Activated B cell treated with CpG ODN at 0.5 μM for 24 hours (primary cell): ENCODE measurements around the gene DNAJC11. TPM values are rescaled to one million over a fixed set of nuclear protein-coding genes. Genes with fewer than 3 reads are reported as not detected.
"Not testable (repeated sequence)": the region's sequence is repeated elsewhere in the genome, so short reads cannot be mapped to it uniquely, and the experiment has no call there.

ENCODE experiments used
- ATAC-seq: fragments of 200-7000 bp; cut with Tn5 transposase; one replicate; pipeline ENCODE4 v1.10.0; 2021; ENCODE audit warnings: low read depth, mild to moderate bottlenecking, moderate library complexity
- CTCF ChIA-PET: fragments of 350-600 bp; sonication (Branson Sonifier 250); formaldehyde crosslinking; loops from one replicate; lab custom pipeline; 2021; ENCODE audit warnings: antibody characterized with exemption; lab: Charles Lee
- POLR2A ChIA-PET: fragments of 350-600 bp; sonication (Branson Sonifier 250); formaldehyde crosslinking; loops from one replicate; lab custom pipeline; 2021; ENCODE audit warnings: antibody characterized with exemption; lab: Charles Lee
- DNase-seq: peaks from one replicate; pipeline ENCODE4 v3.0.0; 2022
- H3K27ac Mint-ChIP-seq: one replicate; pipeline ENCODE4 v1.8.0; 2020; ENCODE audit warnings: mixed read lengths
- H3K27me3 Mint-ChIP-seq: one replicate; pipeline ENCODE4 v1.8.0; 2021; ENCODE audit warnings: mixed read lengths
- H3K36me3 Mint-ChIP-seq: one replicate; pipeline ENCODE4 v1.8.0; 2021; ENCODE audit warnings: low read depth, mixed read lengths
- H3K4me1 Mint-ChIP-seq: one replicate; pipeline ENCODE4 v1.8.0; 2021; ENCODE audit warnings: mixed read lengths
- H3K4me3 Mint-ChIP-seq: one replicate; pipeline ENCODE4 v1.8.0; 2020; ENCODE audit warnings: mild to moderate bottlenecking, mixed read lengths
- H3K9me3 Mint-ChIP-seq: one replicate; pipeline ENCODE4 v1.8.0; 2020; ENCODE audit warnings: mixed read lengths
- intact Hi-C: fragments of 100-400 bp; cut with micrococcal nuclease; formaldehyde crosslinking; loops from one replicate; pipeline ENCODE4 v1.15.1; 2024
- total RNA-seq: library from RNA; stranded (reverse); gene quantifications from 2 replicates; pipeline ENCODE4 v1.2.3, GENCODE V29; 2022
- TF ChIP-seq, protein P1 (sequence below): fragments of 200-600 bp; IDR thresholded peaks from one replicate; pipeline ENCODE4 v1.8.0; 2022; ENCODE audit warnings: antibody characterized with exemption, mild to moderate bottlenecking

Gene DNAJC11
- total RNA-seq, 1 donor from 2014 or later: 65.6 TPM

- CTCF ChIA-PET: interaction anchor here (1.0 kb wide), 1 partner anchor 52 kb away, joined by 3 read pairs; no protein-coding TSS in a partner anchor
- POLR2A ChIA-PET: interaction anchor here (0.6 to 1.3 kb wide), 3 partner anchors 42 to 904 kb away, joined by 4 to 8 read pairs (median 6); partner anchors contain the start of genes CAMTA1 and DNAJC11
- peak; percentile 16 for DNase-seq
- no peak overlapping the region for H3K27ac Mint-ChIP-seq
- intact Hi-C loops: loop anchor here (5.0 kb wide), 1 partner anchor 39 kb away; no protein-coding TSS in a partner anchor
- TF ChIP-seq, protein P1, sequence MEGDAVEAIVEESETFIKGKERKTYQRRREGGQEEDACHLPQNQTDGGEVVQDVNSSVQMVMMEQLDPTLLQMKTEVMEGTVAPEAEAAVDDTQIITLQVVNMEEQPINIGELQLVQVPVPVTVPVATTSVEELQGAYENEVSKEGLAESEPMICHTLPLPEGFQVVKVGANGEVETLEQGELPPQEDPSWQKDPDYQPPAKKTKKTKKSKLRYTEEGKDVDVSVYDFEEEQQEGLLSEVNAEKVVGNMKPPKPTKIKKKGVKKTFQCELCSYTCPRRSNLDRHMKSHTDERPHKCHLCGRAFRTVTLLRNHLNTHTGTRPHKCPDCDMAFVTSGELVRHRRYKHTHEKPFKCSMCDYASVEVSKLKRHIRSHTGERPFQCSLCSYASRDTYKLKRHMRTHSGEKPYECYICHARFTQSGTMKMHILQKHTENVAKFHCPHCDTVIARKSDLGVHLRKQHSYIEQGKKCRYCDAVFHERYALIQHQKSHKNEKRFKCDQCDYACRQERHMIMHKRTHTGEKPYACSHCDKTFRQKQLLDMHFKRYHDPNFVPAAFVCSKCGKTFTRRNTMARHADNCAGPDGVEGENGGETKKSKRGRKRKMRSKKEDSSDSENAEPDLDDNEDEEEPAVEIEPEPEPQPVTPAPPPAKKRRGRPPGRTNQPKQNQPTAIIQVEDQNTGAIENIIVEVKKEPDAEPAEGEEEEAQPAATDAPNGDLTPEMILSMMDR: no peak
- peaks cover 12% of the 10 kb centered on the region for H3K4me1 Mint-ChIP-seq
- no peaks in the 10 kb centered on the region for H3K36me3 Mint-ChIP-seq
- H3K9me3 Mint-ChIP-seq: no peaks in the 10 kb centered on the region
- ATAC-seq: peak; percentile 50
- H3K4me3 Mint-ChIP-seq: no peak overlapping the region
- peaks cover 7% of the 10 kb centered on the region for H3K27me3 Mint-ChIP-seq
Measured at GRCh38 chr1:6743189-6744101, 41.8 kb upstream of the DNAJC11 start.

DNA sequence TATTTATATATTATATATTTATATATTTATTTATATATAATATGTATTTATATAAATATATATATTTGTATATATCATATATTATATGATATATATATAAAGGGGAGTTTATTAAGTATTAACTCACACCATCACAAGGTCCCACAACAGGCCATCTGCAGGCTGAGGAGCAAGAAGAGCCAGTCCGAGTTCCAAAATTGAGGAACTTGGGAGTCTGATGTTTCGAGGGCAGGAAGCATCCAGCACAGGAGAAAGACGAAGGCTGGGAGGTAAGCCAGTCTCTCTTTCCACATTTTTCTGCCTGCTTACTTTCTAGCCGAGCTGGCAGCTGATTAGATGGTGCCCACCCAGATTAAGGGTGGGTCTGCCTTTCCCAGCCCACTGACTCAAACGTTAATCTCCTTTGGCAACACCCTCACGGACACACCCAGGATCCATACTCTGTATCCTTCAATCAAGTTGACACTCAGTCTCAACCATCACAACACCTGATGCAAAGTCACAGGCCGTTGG lies 41.1 kb upstream of the DNAJC11 start:
- H3K27me3 Mint-ChIP-seq, CTCF ChIA-PET, DNase-seq, H3K9me3 Mint-ChIP-seq, H3K36me3 Mint-ChIP-seq, ATAC-seq, H3K27ac Mint-ChIP-seq, H3K4me3 Mint-ChIP-seq: not testable (repeated sequence)
- intact Hi-C loops: loop anchor here (5.0 kb wide), 1 partner anchor 40 kb away; no protein-coding TSS in a partner anchor
- peaks cover 12% of the 10 kb centered on the region for H3K4me1 Mint-ChIP-seq
- POLR2A ChIA-PET: interaction anchor here (1.3 kb wide), 1 partner anchor 42 kb away, joined by 8 read pairs; the partner anchor contains the start of gene CAMTA1

GRCh38 chr1:6738987-6739676 lies 37.5 kb upstream of the DNAJC11 start:
- no peak overlapping the region for H3K4me3 Mint-ChIP-seq
- H3K9me3 Mint-ChIP-seq: no peaks in the 10 kb centered on the region
- ChIA-PET CTCF (no interaction called here), POLR2A (no interaction called here)
- peaks cover 1% of the 10 kb centered on the region for H3K27me3 Mint-ChIP-seq
- H3K36me3 Mint-ChIP-seq: no peaks in the 10 kb centered on the region
- no peak overlapping the region for H3K27ac Mint-ChIP-seq
- ATAC-seq (no peak), DNase-seq (no peak)
- intact Hi-C loops: no loop called here
- TF ChIP-seq, protein P1: no peak
- peaks cover 12% of the 10 kb centered on the region for H3K4me1 Mint-ChIP-seq

- Mint-ChIP-seq H3K9me3 (no peaks in the 10 kb centered on the region), H3K27ac (no peak overlapping the region), H3K36me3 (no peaks in the 10 kb centered on the region), H3K4me3 (no peak overlapping the region), H3K27me3 (no peaks in the 10 kb centered on the region), H3K4me1 (no peaks in the 10 kb centered on the region)
- ChIA-PET POLR2A (no interaction called here), CTCF (no interaction called here)
- TF ChIP-seq, protein P1: no peak
- DNase-seq: no peak
- intact Hi-C loops: no loop called here
- no peak for ATAC-seq
Measured at GRCh38 chr1:6732942-6733341, 31.3 kb upstream of the DNAJC11 start.

GRCh38 chr1:6731905-6732304 lies 30.3 kb upstream of the DNAJC11 start:
- TF ChIP-seq, protein P1: no peak
- H3K36me3 Mint-ChIP-seq: no peaks in the 10 kb centered on the region
- no peaks in the 10 kb centered on the region for H3K4me1 Mint-ChIP-seq
- no peaks in the 10 kb centered on the region for H3K9me3 Mint-ChIP-seq
- CTCF ChIA-PET: no interaction called here
- H3K27me3 Mint-ChIP-seq: peaks cover 3% of the 10 kb centered on the region
- ATAC-seq (no peak), DNase-seq (no peak)
- H3K4me3 Mint-ChIP-seq: no peak overlapping the region
- no peak overlapping the region for H3K27ac Mint-ChIP-seq
- POLR2A ChIA-PET: interaction anchor here (0.6 kb wide), 1 partner anchor 24 kb away, joined by 8 read pairs; no protein-coding TSS in a partner anchor
- intact Hi-C loops: no loop called here
